ENCODE data around the gene KCNE3.

The KCNE3 gene

DNA sequence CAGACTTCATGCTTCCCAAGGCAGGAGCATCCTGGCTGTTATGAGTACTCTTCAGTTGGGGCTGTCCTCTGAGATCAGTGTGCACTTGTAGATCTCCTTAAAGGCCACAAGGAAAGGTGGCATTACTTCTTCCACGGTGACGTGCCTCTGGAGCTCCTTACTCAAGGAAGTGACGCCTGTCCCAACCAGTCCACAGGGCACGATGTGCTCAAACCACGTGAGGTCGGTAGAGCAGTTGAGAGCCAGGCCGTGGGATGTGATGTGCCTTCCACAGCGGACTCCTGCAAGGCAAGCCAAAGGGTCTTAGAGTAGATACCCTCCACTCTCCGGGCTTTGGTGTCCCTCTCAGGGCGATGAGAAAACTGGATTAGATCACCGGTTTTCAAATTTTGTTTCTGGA lies 24.7 kb upstream of the KCNE3 start:
- peaks cover 5% of the 10 kb centered on the region; the same call in 1 of the 2 replicates for H3K9me3 ChIP-seq
- TF ChIP-seq Cebpa-rat (IDR thresholded peaks at IDR 0.05): no peak
- H3K4me2 ChIP-seq: peak overlapping the region; percentile 81
- peaks cover 17% of the 10 kb centered on the region for H3K4me1 ChIP-seq
- H3K27me3 ChIP-seq: no peaks in the 10 kb centered on the region
- no peaks in the 10 kb centered on the region for H4K20me1 ChIP-seq
- H3K9ac ChIP-seq: no peak overlapping the region
- H3K4me3 ChIP-seq: peak overlapping the region; percentile 96; the same call in 1 of the 2 replicates
- H3K27ac ChIP-seq: no peak overlapping the region
- no peaks in the 10 kb centered on the region for H3K36me3 ChIP-seq

DNA sequence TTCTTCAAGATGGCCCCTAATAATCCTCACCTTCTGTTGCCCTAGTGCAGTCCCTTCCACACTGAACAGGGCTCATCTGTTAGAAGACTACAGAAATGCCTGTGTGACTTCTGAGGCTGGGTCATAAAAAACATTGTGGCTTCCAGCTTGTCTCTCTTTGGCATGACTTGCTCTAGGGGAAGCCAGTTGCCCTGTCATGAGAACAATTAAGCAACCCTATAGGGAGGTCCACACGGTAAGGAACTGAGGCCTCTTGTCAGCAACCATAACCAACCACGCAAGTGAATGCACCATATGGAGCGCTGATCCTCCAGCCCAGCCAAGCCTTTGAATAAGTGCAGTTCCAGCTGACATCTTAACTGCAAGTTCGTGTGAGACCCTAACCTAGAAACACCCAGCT lies 23.6 kb upstream of the KCNE3 start:
- Histone ChIP-seq H3K9ac (no peak overlapping the region), H4K20me1 (no peaks in the 10 kb centered on the region), H3K27me3 (no peaks in the 10 kb centered on the region), H3K27ac (no peak overlapping the region), H3K4me2 (no peak overlapping the region), H3K4me3 (no peak overlapping the region), H3K9me3 (no peaks in the 10 kb centered on the region), H3K4me1 (peaks cover 17% of the 10 kb centered on the region), H3K36me3 (no peaks in the 10 kb centered on the region)
- no peak for TF ChIP-seq Cebpa-rat (IDR thresholded peaks at IDR 0.05)

DNA sequence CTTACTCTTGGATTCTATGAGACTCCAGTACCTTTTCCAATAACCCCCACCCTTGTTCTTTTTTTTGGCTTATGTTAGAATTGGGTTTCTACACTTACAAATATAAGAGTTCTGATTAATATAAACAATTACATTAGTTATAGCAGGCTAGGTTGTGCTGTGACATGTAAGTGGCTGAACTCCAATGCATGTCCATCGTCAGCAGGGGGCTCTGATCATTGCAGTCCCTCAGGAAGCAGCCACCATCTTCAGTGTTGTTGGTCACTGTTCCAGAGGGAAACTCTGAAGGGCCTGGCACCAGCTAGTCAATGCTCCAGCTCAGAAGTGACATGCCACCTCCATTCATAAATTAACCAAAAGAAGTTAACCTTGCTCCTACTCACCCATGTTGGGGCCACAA lies 20.5 kb upstream of the KCNE3 start:
- Histone ChIP-seq H3K9ac (no peak overlapping the region), H3K4me1 (peaks cover 10% of the 10 kb centered on the region), H3K27me3 (no peaks in the 10 kb centered on the region), H3K4me3 (no peak overlapping the region), H3K9me3 (no peaks in the 10 kb centered on the region), H3K4me2 (no peak overlapping the region), H4K20me1 (no peaks in the 10 kb centered on the region), H3K36me3 (no peaks in the 10 kb centered on the region), H3K27ac (no peak overlapping the region)
- no peak for TF ChIP-seq Cebpa-rat (IDR thresholded peaks at IDR 0.05)

DNA sequence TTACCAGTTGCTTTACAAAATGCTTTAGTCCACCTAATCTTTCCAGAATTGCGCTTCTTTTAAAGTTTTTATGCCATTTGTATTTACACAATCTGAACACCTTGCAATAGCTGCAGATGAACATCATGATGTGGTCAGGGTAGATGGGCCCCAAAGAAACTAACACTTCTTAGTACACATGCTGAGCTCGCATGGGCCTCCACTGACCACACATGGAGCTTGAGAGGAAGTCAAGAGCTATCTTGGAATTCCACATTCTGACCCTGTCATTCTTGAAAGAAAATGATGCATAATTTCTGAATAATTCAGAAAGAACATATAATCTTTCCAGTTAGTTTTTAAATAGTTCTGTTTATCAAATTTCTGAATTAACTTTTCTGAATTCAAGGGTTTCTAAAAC lies 18.5 kb upstream of the KCNE3 start:
- H3K36me3 ChIP-seq: no peaks in the 10 kb centered on the region
- H3K9ac ChIP-seq: no peak overlapping the region
- no peak for TF ChIP-seq Cebpa-rat (IDR thresholded peaks at IDR 0.05)
- H3K4me3 ChIP-seq: no peak overlapping the region
- H3K4me1 ChIP-seq: 0 out of 2 replicates have a peak, but pooled peaks cover under 1% of the 10 kb centered on the region
- H3K4me2 ChIP-seq: no peak overlapping the region
- H4K20me1 ChIP-seq: no peaks in the 10 kb centered on the region
- no peaks in the 10 kb centered on the region for H3K9me3 ChIP-seq
- no peak overlapping the region for H3K27ac ChIP-seq
- no peaks in the 10 kb centered on the region for H3K27me3 ChIP-seq

DNA sequence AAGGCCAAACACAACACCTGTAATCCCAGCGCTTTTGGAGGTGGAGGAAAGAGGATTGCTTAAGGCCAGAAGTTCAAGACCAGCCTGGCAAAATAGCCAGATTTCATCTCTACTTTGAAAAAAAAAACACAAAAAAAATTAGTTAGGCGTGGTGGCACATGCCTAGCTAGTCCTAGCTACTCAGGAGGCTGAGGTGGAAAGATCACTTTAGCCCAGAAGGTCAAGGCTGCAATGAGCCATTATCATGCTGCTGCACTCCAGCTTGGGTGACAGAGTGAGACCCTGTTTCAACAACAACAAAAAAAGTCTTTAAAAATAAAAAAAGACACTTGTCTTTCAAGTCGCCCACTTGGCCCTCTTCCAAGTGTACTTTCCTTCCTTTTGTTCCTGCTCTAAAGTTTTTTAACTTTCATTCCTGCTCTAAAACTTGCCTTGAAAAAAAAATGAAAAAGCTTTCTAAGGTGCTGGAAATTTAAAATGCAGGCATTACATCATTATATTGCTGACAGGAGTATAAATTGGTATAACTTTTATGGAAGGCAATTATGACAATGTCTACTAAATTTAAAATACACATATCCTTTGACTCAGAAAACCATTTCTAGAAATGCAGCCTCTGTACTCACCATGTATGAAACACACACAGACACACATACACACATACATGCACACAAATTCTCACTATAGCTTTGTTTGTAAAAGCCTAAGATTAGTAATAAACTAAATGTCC lies 13.5 kb upstream of the KCNE3 start:
- H4K20me1 ChIP-seq: no peaks in the 10 kb centered on the region
- no peak overlapping the region for H3K4me2 ChIP-seq
- H3K9ac ChIP-seq: no peak overlapping the region; the same call in 1 of the 2 replicates
- H3K4me3 ChIP-seq: no peak overlapping the region
- H3K36me3 ChIP-seq: no peaks in the 10 kb centered on the region
- no peaks in the 10 kb centered on the region for H3K9me3 ChIP-seq
- H3K4me1 ChIP-seq: peaks cover 5% of the 10 kb centered on the region; the same call in 1 of the 2 replicates
- no peaks in the 10 kb centered on the region for H3K27me3 ChIP-seq
- TF ChIP-seq Cebpa-rat (IDR thresholded peaks at IDR 0.05): no peak
- no peak overlapping the region for H3K27ac ChIP-seq

DNA sequence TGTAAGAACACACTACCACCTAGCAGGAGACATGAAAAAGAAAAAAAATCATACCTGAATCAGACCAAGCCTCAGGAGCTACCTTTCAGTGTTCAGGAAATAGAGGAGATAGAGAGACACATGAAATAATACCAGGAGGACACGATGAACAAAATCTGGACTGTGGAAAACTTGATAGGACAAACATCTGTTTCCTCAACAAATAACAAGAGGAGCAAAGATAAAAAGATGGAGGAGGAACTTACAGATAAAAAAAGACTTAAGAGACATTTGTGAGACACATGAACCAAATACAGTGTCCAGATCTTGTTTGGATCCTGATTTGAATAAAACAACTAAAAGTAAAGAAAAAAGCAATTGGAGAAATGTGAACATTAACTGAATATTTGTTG lies 12.4 kb upstream of the KCNE3 start:
- no peak for TF ChIP-seq Cebpa-rat (IDR thresholded peaks at IDR 0.05)
- H3K27ac ChIP-seq: no peak overlapping the region

DNA sequence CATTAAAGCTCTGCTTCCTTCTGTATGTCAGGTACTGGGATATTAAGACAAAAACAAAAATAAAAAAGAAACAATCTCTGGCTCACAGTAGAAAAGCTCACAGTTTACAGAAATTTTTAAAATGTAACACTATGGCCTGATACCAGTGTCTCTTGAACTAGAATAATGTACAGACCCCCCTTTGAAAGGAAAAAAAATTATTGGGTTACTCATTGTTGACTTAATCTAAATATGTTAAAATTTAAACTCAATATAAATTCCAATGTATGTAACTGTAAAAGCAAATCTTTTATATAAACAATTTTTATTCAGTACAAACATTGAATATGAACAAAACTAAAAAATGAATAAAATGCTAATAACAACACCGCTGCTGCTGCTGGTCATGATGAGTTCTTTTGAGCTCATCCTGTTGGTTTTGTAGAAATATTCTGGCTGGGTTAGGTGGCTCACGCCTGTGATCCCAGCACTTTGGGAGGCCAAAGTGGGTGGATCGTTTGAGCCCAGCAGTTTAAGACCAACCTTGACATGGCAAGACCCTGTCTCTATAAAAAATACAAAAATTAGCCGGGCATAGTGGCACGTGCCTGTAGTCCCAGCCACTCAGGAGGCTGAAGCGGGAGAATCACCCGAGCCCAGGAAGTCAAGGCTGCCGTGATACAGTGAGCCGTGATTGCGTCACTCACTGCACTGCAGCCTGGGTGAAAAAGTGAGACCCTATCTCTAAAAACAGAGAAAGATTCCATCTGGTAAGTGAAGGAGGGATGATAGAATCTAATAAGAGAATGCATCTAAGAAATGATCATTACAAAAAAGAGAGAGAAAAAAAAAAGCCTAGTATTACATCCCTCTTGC lies 11.8 kb upstream of the KCNE3 start:
- H3K4me1 ChIP-seq: peaks cover 5% of the 10 kb centered on the region; the same call in 1 of the 2 replicates
- H3K27ac ChIP-seq: no peak overlapping the region
- H3K9me3 ChIP-seq: no peaks in the 10 kb centered on the region
- H3K36me3 ChIP-seq: no peaks in the 10 kb centered on the region
- no peak; the same call in 1 of the 2 replicates for TF ChIP-seq Cebpa-rat (IDR thresholded peaks at IDR 0.05)
- no peaks in the 10 kb centered on the region for H4K20me1 ChIP-seq
- no peak overlapping the region for H3K4me2 ChIP-seq
- H3K4me3 ChIP-seq: no peak overlapping the region
- no peak overlapping the region for H3K9ac ChIP-seq
- H3K27me3 ChIP-seq: no peaks in the 10 kb centered on the region

More for the DNA sequence above, 12.4 kb upstream of the KCNE3 start:
- Histone ChIP-seq H4K20me1 (no peaks in the 10 kb centered on the region), H3K9me3 (no peaks in the 10 kb centered on the region), H3K4me3 (no peak overlapping the region), H3K27me3 (no peaks in the 10 kb centered on the region), H3K4me1 (peaks cover 5% of the 10 kb centered on the region; the same call in 1 of the 2 replicates), H3K4me2 (no peak overlapping the region), H3K36me3 (no peaks in the 10 kb centered on the region), H3K9ac (no peak overlapping the region)

DNA sequence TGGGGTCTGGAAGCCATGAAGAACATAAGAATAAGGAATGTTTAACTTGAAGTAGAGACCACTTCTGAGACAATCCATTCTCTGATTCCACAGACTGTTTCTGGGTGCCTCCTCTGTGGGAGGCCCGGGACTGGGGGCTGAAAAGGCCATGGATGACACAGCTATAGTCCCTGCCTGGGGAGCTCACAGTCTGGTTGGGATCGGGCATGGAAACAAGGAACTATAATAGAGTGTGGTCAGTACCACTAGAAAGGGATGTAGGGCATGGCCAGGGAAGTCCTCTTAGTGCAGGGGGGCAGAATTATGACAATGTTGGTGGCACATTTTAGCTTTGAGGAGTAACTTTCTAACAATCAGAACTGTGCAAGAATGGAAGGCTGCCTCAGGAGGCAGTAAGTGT lies 9.2 kb upstream of the KCNE3 start:
- no peak overlapping the region for H3K4me2 ChIP-seq
- H3K4me3 ChIP-seq: no peak overlapping the region
- H4K20me1 ChIP-seq: no peaks in the 10 kb centered on the region
- peaks cover 5% of the 10 kb centered on the region; the same call in 1 of the 2 replicates for H3K4me1 ChIP-seq
- H3K36me3 ChIP-seq: no peaks in the 10 kb centered on the region
- no peak overlapping the region for H3K9ac ChIP-seq
- no peak overlapping the region for H3K27ac ChIP-seq
- H3K27me3 ChIP-seq: no peaks in the 10 kb centered on the region
- TF ChIP-seq Cebpa-rat (IDR thresholded peaks at IDR 0.05): no peak
- H3K9me3 ChIP-seq: no peaks in the 10 kb centered on the region

DNA sequence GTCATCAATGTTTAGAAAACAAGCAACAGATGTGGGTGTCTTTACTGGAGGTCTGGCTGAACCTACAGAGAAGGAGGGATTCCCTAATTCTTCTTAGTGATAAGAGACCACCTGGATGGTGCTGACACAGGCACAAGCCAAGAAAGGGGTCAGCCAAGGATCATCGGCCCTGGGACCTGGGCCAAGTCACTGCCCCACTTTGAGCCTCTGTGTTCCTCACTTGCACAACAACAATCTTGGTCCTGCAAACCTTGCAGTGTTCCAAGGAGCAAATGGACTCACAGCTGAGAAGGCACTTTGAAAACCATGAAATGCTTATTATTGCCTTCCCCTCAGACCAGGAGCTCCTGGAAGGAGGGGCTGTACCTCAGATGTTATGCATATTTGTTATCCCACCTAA lies 7.0 kb upstream of the KCNE3 start:
- Histone ChIP-seq H3K4me2 (no peak overlapping the region), H3K9me3 (no peaks in the 10 kb centered on the region), H3K36me3 (no peaks in the 10 kb centered on the region), H3K4me1 (no peaks in the 10 kb centered on the region), H4K20me1 (no peaks in the 10 kb centered on the region), H3K9ac (no peak overlapping the region), H3K4me3 (no peak overlapping the region), H3K27me3 (no peaks in the 10 kb centered on the region), H3K27ac (no peak overlapping the region)
- TF ChIP-seq Cebpa-rat (IDR thresholded peaks at IDR 0.05): no peak
